HUDEP-2 (cell line): ENCODE measurements around the gene RASA3.

ENCODE experiments used
- DNase-seq, 76 experiments: peaks; one replicate each; lab custom pipeline; 2025; ENCODE audit not compliant: unreplicated experiment in 76 of 76; lab: John Stamatoyannopoulos, UW

The RASA3 gene

GRCh38 chr13:113962975-113963374 is 169.4 kb downstream of the RASA3 start:
- DNase-seq = no peak

GRCh38 chr13:113962386-113962785 is 170.0 kb downstream of the RASA3 start:
- DNase-seq = no peak

- DNase-seq = no peak
Observed at GRCh38 chr13:113960276-113960948, 172.0 kb downstream of the RASA3 start.

GRCh38 chr13:113959198-113959597 is 173.2 kb downstream of the RASA3 start:
- peak in 1 of 76 experiments; percentile 12 for DNase-seq

- DNase-seq = no peak
Observed at GRCh38 chr13:113958373-113958772, 174.1 kb downstream of the RASA3 start.

GRCh38 chr13:113956571-113956970 is 175.9 kb downstream of the RASA3 start:
- DNase-seq = no peak

GRCh38 chr13:113955691-113956090 is 176.7 kb downstream of the RASA3 start:
- DNase-seq = no peak

GRCh38 chr13:113955235-113955634 is 177.2 kb downstream of the RASA3 start:
- no peak for DNase-seq

GRCh38 chr13:113954046-113954835 is 178.2 kb downstream of the RASA3 start:
- DNase-seq = no peak

- no peak for DNase-seq
Observed at GRCh38 chr13:113953561-113953960, 178.9 kb downstream of the RASA3 start.

- no peak for DNase-seq
Observed at GRCh38 chr13:113952983-113953520, 179.4 kb downstream of the RASA3 start.

- DNase-seq = no peak
Observed at GRCh38 chr13:113952151-113952982, 180.1 kb downstream of the RASA3 start.

GRCh38 chr13:113951246-113951999 is 181.0 kb downstream of the RASA3 start:
- DNase-seq = peak in 69 of 76 experiments; percentile 7 to 79 (median 66)

GRCh38 chr13:113950451-113951245 is 181.8 kb downstream of the RASA3 start:
- no peak for DNase-seq

- DNase-seq = no peak
Observed at GRCh38 chr13:113949546-113949945, 182.9 kb downstream of the RASA3 start.

GRCh38 chr13:113948034-113948742 is 184.2 kb downstream of the RASA3 start:
- no peak for DNase-seq

- DNase-seq = peak in 13 of 76 experiments; percentile 3 to 32 (median 16)
Observed at GRCh38 chr13:113947311-113948033, 185.0 kb downstream of the RASA3 start.
